A673 (cell line): ENCODE data around the gene MGST3.

ENCODE experiments used
- EZH2 ChIP-seq: fragments of 200-600 bp; sonication (generic); IDR thresholded peaks from 2 replicates; pipeline ENCODE4 v1.6.1; 2017; ENCODE audit warnings: borderline replicate concordance, low read depth, mild to moderate bottlenecking, mixed read lengths, antibody characterized with exemption, low read length; ENCODE audit not compliant: poor library complexity, severe bottlenecking
- TF ChIP-seq, protein P1 (sequence below): fragments of 300-800, 200-600 bp; sonication (generic); conservative IDR thresholded peaks from 2 replicates; pipeline ENCODE4 v1.5.1; 2017; ENCODE audit warnings: low read depth, mild to moderate bottlenecking, antibody characterized with exemption, low read length, moderate library complexity, mixed read lengths

DNA sequence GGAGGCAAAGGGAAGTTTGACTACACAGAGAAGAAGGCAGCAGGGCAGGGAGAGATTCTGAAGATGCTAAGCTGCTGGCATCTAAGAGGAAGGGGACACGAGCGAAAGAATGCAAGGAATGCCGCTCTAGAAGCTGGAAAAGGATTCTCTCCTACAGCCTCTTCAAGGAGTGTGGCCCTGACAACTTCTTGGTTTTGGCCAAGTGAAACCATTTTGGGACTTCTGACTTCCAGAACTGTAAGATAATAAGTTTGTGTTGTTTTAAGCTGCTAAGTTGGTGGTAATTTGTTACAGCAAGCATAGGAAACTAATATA is 28.5 kb downstream of the MGST3 start:
- TF ChIP-seq, protein P1, sequence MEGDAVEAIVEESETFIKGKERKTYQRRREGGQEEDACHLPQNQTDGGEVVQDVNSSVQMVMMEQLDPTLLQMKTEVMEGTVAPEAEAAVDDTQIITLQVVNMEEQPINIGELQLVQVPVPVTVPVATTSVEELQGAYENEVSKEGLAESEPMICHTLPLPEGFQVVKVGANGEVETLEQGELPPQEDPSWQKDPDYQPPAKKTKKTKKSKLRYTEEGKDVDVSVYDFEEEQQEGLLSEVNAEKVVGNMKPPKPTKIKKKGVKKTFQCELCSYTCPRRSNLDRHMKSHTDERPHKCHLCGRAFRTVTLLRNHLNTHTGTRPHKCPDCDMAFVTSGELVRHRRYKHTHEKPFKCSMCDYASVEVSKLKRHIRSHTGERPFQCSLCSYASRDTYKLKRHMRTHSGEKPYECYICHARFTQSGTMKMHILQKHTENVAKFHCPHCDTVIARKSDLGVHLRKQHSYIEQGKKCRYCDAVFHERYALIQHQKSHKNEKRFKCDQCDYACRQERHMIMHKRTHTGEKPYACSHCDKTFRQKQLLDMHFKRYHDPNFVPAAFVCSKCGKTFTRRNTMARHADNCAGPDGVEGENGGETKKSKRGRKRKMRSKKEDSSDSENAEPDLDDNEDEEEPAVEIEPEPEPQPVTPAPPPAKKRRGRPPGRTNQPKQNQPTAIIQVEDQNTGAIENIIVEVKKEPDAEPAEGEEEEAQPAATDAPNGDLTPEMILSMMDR: no peak
- TF ChIP-seq EZH2: no peak
